Subcutaneous abdominal adipose tissue (tissue), 5 donors: Measurements from ENCODE around the gene CNTNAP2.

Experiments used
- H3K27ac ChIP-seq: one replicate; pipeline ENCODE4 v1.7.0; 2013; ENCODE audit warnings: low read depth, mild to moderate bottlenecking, inconsistent platforms, low read length, moderate library complexity
- H3K27me3 ChIP-seq, 5 donors: one replicate each; pipeline ENCODE4 v1.7.0; 2013; ENCODE audit warnings: low read length in 5 of 5, inconsistent platforms in 1 of 5; ENCODE audit not compliant: control insufficient read depth in 5 of 5, insufficient read depth in 4 of 5
- H3K36me3 ChIP-seq, 5 donors: one replicate each; pipeline ENCODE4 v1.7.0; 2013; ENCODE audit warnings: low read length in 5 of 5; ENCODE audit not compliant: control insufficient read depth in 5 of 5, insufficient read depth in 5 of 5
- H3K4me1 ChIP-seq, 5 donors: one replicate each; pipeline ENCODE4 v1.7.0; 2013; ENCODE audit warnings: low read length in 5 of 5, mild to moderate bottlenecking in 3 of 5, moderate library complexity in 1 of 5; ENCODE audit not compliant: control insufficient read depth in 5 of 5, insufficient read depth in 5 of 5
- H3K4me3 ChIP-seq, 5 donors: one replicate each; pipeline ENCODE4 v1.7.0; 2013; ENCODE audit warnings: low read length in 5 of 5, low read depth in 1 of 5
- H3K9ac ChIP-seq, 5 donors: one replicate each; pipeline ENCODE4 v1.7.0; 2013; ENCODE audit warnings: low read length in 5 of 5, mild to moderate bottlenecking in 4 of 5, moderate library complexity in 3 of 5
- H3K9me3 ChIP-seq, 5 donors: one replicate each; pipeline ENCODE4 v1.7.0; 2013; ENCODE audit warnings: low read length in 5 of 5; ENCODE audit not compliant: control insufficient read depth in 5 of 5
- donor health status: healthy.
- donor health status: healthy.
- donor health status: healthy.
- donor health status: healthy.
- donor health status: healthy.

CNTNAP2 gene

DNA sequence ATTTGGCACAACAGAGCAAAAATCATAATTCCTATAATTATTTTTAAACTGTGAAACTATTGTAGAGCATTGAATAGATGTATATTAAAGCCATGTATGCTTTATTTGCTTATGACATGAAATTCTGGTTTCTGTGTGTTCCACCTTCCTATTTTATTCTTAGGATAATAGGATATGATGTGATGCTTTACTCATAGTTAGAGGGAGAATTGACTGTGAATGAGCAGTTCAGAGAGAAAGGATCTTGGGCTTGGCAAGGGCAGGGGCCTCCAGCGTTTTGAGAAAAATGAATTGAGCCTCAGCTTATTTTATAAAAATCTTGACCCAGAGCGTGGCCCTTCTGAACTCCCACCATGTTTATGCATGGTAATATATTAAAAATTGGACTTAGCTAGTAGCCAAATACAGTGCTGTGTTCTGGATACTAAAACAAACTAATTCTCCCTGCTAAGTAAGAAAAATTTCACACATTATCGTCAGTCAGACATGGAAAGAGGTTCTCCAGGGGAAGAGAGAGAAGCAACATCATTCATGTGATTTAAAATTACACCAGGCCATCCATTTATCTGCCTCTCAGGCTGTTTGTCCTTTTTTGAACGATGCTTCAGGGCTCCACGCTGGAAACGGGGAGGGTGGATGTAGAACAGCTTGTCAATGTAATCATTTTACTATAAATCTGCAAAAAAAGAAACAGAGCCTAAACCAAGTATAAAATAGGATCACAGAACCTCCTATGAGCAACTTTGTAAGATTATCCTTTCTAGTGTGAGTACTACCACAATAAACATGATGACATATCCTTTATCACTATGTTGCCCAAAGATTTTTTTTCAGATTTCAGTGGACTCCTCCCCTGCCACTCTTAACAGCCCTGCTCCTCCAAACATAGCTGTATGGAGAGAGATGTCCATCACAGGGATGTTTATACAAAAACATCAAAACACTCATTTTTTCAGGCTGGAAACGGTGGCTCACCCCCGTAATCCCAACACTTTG, 2215.9 kb downstream of the CNTNAP2 start:
- Histone ChIP-seq H3K9ac (no peak overlapping the region), H3K27me3 (peaks cover 5 to 10% (median 7%) of the 10 kb centered on the region in 5 donors), H3K9me3 (peaks cover 0 to 12% (median 0%) of the 10 kb centered on the region in 5 donors), H3K4me1 (peaks cover 0 to 11% (median 0%) of the 10 kb centered on the region in 5 donors), H3K27ac (no peak overlapping the region), H3K4me3 (no peak overlapping the region), H3K36me3 (no peaks in the 10 kb centered on the region)

DNA sequence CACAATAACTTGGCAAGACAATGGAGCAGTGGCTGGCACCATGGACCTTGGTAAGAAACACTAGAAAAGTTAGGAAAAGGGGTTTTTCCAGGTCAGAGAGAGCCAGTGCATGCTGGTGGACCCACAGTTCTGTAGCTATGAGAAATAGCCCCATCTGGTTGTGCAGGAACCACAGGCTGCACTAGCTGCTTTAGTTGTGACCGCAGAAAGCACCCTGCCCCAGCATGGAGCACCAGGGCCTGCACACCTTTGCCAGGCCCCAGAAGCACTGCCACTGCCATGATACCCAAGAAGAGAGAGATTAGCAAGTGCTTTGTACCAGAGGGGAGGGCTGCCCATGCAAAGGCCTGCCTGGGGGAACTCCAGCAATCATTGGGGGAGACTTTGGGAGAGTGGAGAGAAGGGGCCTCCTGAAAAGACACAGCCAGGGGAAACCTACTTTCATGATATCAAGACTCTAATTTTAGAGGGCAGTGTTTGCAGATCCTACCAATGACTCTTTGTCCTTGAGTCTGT, 2217.9 kb downstream of the CNTNAP2 start:
- H3K9ac ChIP-seq, result no peak overlapping the region
- peaks cover 11 to 29% (median 17%) of the 10 kb centered on the region in 5 donors for H3K27me3 ChIP-seq
- H3K36me3 ChIP-seq, result no peaks in the 10 kb centered on the region
- no peak overlapping the region for H3K27ac ChIP-seq
- peaks cover 0 to 12% (median 0%) of the 10 kb centered on the region in 5 donors for H3K9me3 ChIP-seq
- H3K4me1 ChIP-seq, result peaks cover 0 to 21% (median 7%) of the 10 kb centered on the region in 5 donors
- H3K4me3 ChIP-seq, result no peak overlapping the region

DNA sequence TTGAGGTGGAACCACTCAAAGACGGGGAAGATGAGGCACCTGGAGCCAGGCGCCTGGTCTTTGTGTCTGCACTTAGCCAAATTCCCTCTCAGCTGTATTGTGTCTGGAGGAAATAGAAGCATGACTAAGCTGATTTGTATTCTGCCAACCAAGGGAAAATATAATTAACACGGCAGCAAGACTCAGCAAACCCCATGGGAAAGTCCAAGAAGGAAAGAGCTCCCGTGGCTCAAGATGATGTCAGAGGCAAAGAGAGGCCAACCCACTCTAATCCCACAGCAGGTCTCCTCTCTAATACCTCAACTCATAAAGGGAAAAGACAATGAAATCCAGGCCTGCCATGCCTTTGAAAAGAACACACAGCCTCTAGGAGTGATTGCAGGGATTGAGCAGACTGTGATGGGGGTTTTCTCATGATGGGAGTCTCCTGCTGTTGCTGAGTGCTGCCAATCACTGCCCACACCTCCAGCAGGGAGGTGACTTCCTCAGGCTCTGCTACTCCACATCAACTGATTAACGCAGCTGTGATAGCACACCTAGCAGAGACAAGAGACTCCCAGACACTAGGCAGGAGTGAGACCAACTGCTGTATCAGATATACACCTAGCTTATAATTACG, 2218.5 kb downstream of the CNTNAP2 start:
- H3K4me1 ChIP-seq, result peaks cover 0 to 24% (median 11%) of the 10 kb centered on the region in 5 donors
- H3K36me3 ChIP-seq, result no peaks in the 10 kb centered on the region
- H3K27ac ChIP-seq, result no peak overlapping the region
- peaks cover 0 to 12% (median 0%) of the 10 kb centered on the region in 5 donors for H3K9me3 ChIP-seq
- H3K27me3 ChIP-seq, result peaks cover 14 to 32% (median 18%) of the 10 kb centered on the region in 5 donors
- no peak overlapping the region for H3K4me3 ChIP-seq
- H3K9ac ChIP-seq, result no peak overlapping the region

DNA sequence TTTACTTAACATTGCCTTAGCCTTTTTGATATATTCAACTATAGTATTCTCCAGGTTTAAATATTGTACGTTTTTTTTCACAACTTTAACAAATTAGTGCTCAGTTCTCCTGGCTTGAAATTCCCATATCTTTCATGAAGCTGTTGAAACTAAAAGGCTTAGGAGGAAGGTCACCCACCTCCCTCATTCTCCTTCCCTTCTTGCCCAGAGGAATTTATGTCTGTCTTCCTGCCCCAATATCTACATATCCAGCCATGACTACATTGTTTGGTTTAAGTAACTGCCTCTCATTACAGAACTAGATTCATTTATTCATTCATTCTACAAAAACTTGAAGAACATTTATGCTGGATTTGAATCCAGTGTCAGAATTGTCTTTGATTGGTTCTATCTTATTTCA, 2219.2 kb downstream of the CNTNAP2 start:
- Histone ChIP-seq H3K4me1 (peaks cover 0 to 24% (median 11%) of the 10 kb centered on the region in 5 donors), H3K36me3 (no peaks in the 10 kb centered on the region), H3K27me3 (peaks cover 14 to 36% (median 18%) of the 10 kb centered on the region in 5 donors), H3K27ac (no peak overlapping the region), H3K9me3 (peaks cover 0 to 7% (median 0%) of the 10 kb centered on the region in 5 donors), H3K4me3 (no peak overlapping the region), H3K9ac (no peak overlapping the region)

DNA sequence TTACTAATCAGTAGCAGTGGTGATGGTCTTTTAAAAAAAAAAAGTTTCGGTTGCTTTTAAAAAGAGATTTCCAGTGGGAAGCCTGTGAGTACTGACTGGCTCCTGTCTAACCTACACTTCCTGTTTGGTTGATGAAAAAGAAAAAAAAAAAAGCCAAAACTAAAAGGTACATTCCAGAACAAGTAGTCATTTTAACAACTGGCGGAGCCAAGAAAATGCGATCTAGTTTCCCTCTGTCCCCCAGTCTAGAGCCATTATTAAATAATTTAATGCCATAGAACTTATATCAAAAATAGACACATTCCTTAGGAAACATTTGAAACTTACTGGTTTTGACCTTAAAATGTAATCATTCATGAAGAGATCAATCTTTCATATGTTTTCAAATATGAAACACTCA, 2219.8 kb downstream of the CNTNAP2 start:
- H3K9ac ChIP-seq, result no peak overlapping the region
- peaks cover 0 to under 1% (median 0%) of the 10 kb centered on the region in 5 donors for H3K9me3 ChIP-seq
- H3K36me3 ChIP-seq, result no peaks in the 10 kb centered on the region
- H3K27me3 ChIP-seq, result peaks cover 14 to 36% (median 18%) of the 10 kb centered on the region in 5 donors
- H3K4me1 ChIP-seq, result peaks cover 0 to 24% (median 11%) of the 10 kb centered on the region in 5 donors
- no peak overlapping the region for H3K4me3 ChIP-seq
- no peak overlapping the region for H3K27ac ChIP-seq

DNA sequence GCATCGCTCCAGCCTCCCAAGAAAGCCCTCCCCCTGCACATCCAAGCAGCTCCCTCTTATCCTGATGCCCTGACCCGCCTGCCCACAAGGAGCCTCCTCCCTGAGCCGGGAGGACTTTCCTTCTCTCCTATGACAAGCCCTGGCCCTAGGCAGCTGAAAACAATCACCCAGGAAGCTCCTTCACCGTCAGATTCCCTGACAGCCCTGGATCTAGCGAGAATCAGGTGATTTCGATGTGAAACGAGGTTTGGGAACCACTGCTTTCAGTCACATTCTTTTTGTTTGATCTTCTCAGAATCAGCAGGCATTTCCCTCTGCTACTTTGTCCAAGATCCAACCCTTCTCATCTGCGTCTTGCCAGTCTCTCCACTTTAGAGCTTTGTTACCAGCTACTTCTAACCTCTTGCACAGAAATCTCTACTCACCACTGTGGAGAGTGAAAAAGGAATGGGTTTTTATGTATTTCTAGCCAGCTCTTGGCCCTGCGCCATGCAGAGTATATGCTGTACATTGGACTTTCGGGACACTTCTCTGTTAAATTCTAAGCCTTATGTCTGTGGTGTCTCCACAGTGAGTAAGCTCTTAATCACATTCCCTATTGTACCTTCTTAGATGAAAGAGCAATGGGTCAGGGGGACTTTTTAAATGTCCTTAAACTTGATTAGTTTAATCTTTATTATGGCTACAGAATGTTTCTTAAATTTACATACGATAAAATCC, 2220.8 kb downstream of the CNTNAP2 start:
- Histone ChIP-seq H3K9me3 (no peaks in the 10 kb centered on the region), H3K9ac (no peak overlapping the region), H3K27ac (no peak overlapping the region), H3K36me3 (no peaks in the 10 kb centered on the region), H3K4me1 (peaks cover 0 to 24% (median 11%) of the 10 kb centered on the region in 5 donors), H3K4me3 (no peak overlapping the region), H3K27me3 (peaks cover 14 to 36% (median 18%) of the 10 kb centered on the region in 5 donors)

DNA sequence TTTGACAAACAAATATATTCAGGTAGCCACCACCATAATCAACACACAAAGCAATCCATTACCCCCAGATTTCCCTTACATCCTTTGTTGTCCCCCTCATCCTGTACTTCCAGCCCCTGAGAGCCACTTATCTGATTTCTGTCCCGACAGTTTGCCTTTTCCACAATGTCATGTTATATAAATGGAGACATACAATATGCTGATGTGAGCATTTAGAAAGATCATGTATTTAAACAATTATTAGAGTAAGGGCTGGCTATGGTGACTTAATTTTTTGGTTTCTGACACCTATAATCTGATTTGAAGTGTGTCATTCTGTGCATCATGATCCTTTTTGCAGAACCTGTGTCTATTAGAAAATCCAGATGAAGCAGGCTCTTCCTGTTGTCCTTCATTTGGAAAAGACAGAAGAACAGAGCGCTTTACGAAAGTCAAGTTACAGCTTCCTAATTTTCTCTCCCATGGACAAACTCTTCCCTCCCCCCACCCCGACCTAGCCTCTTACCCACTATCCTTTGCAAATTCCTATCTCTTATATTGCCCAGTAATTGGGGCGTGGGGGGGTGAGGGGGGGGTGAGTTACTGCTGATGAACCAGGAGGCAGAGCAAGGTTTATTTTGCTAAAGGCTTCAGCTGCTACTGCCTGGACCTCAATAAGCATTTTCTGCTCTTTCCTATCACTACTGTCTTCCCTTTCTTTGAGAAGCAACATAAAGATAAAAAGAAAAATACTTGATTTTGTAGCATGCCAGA, 2221.6 kb downstream of the CNTNAP2 start:
- H3K27me3 ChIP-seq, result peaks cover 14 to 36% (median 18%) of the 10 kb centered on the region in 5 donors
- H3K27ac ChIP-seq, result no peak overlapping the region
- no peak overlapping the region for H3K4me3 ChIP-seq

DNA sequence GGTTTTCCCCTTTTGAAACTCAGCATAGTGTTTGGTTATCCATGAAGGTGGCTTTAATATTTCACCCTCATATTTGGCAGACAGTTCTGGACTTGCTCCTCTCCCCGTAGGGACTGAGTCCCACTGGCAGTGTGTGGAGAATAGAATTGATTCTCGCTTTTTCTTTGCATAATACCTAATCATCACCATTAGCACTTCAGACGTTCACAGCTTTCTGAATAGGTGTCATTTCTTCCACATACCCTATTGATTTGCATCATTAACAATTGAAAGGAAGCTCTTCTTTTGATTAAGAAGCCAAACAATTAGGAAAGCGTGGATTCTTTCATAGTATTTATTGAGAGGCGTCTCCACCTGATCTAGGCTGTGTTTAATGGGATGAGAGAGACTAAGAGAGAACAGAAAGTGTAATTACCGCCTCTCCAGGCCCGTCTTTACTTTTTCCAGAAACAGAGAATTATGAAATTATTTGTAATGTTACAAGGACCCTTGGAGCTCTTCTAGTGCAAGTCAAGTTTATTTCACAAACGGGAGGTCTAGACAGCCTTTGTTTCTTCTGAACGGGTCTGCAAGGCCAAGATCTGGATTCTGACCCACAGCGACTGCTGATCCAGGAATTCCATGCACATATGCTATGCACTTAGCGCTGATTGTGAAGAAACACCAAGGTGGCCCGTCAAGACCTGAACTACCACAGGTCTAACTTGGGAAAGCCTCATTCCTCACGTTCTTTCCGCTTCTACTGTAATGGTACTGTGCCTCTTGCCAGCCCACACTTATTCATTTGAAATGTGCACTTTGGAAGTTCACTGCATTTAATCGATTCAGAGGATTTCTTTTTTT, 2224.1 kb downstream of the CNTNAP2 start:
- Histone ChIP-seq H3K27ac (no peak overlapping the region), H3K27me3 (peaks cover 14 to 36% (median 18%) of the 10 kb centered on the region in 5 donors), H3K9ac (no peak overlapping the region), H3K4me3 (no peak overlapping the region), H3K36me3 (no peaks in the 10 kb centered on the region), H3K9me3 (no peaks in the 10 kb centered on the region), H3K4me1 (peaks cover 0 to 12% (median 9%) of the 10 kb centered on the region in 5 donors)

More for the DNA sequence above, 2221.6 kb downstream of the CNTNAP2 start:
- peaks cover 0 to 24% (median 11%) of the 10 kb centered on the region in 5 donors for H3K4me1 ChIP-seq
- H3K36me3 ChIP-seq, result no peaks in the 10 kb centered on the region
- H3K9me3 ChIP-seq, result no peaks in the 10 kb centered on the region
- no peak overlapping the region for H3K9ac ChIP-seq
